H1 (cell line): Measurements from ENCODE around the gene MYRF. TPM values are rescaled to one million over a fixed set of nuclear protein-coding genes. Genes with fewer than 3 reads are reported as not detected.

Experiments
- CTCF ChIA-PET: fragments of 300-600 bp; sonication (Branson Sonifier 250); formaldehyde crosslinking; loops from one replicate; lab custom pipeline; 2021; ENCODE audit not compliant: partially characterized antibody; lab: Charles Lee
- POLR2A ChIA-PET: fragments of 300-600 bp; sonication (Branson Sonifier 250); formaldehyde crosslinking; loops from one replicate; lab custom pipeline; 2021; ENCODE audit warnings: inconsistent platforms; ENCODE audit not compliant: partially characterized antibody; lab: Charles Lee
- DNase-seq, 2 experiments: peaks; one replicate each; pipeline versions ENCODE4 v3.0.0 to v3.0.0-alpha.2; 2010 to 2022; ENCODE audit warnings: low spot score in 2 of 2, low read depth in 1 of 2, mixed read lengths in 1 of 2
- FAIRE-seq: peaks from 2 replicates; lab custom pipeline; 2011; peaks lifted over from hg19 to GRCh38; lab: Jason Lieb, UNC
- H2AFZ ChIP-seq: 2 replicates; pipeline ENCODE4 v1.8.1; 2012; ENCODE audit warnings: low read length, inconsistent platforms
- H2AK5ac ChIP-seq: 2 replicates; pipeline ENCODE4 v1.6.1; 2013; ENCODE audit warnings: low read depth, low read length
- H2BK120ac ChIP-seq: replicated peaks from 2 replicates; pipeline ENCODE3; 2013; ENCODE audit warnings: low read depth, low read length, inconsistent platforms
- H2BK12ac ChIP-seq: 2 replicates; pipeline ENCODE4 v1.6.1; 2013; ENCODE audit warnings: low read depth, low read length
- H2BK15ac ChIP-seq: 2 replicates; pipeline ENCODE4 v1.6.1; 2013; ENCODE audit warnings: low read length
- H2BK20ac ChIP-seq: 2 replicates; pipeline ENCODE4 v1.6.1; 2013; ENCODE audit warnings: low read length
- H2BK5ac ChIP-seq: 2 replicates; pipeline ENCODE4 v1.6.1; 2013; ENCODE audit warnings: low read depth, low read length
- H3K14ac ChIP-seq: 2 replicates; pipeline ENCODE4 v1.6.1; 2013; ENCODE audit warnings: inconsistent platforms; ENCODE audit not compliant: insufficient read length
- H3K18ac ChIP-seq: 2 replicates; pipeline ENCODE4 v1.6.1; 2013; ENCODE audit warnings: low read length; ENCODE audit errors: extremely low read depth
- H3K23ac ChIP-seq: 2 replicates; pipeline ENCODE4 v1.6.1; 2013; ENCODE audit warnings: inconsistent platforms; ENCODE audit not compliant: insufficient read length
- H3K23me2 ChIP-seq: 2 replicates; pipeline ENCODE4 v1.6.1; 2013; ENCODE audit warnings: low read depth, low read length
- H3K27ac ChIP-seq: 2 replicates; pipeline ENCODE4 v1.6.1; 2011; ENCODE audit warnings: low read depth, low read length, inconsistent platforms
- H3K27me3 ChIP-seq, 4 experiments: replicated peaks in 1 of 4; 1 replicate in 1 of 4; 2 replicates in 3 of 4; pipeline versions ENCODE4 v1.6.1 to v1.8.1; 2011 to 2013; ENCODE audit warnings: low read length in 3 of 4, mild to moderate bottlenecking in 3 of 4, inconsistent platforms in 2 of 4, mixed read lengths in 2 of 4, moderate library complexity in 1 of 4; ENCODE audit not compliant: control insufficient read depth in 3 of 4, insufficient read depth in 3 of 4; ENCODE audit errors: extremely low read depth in 1 of 4
- H3K36me3 ChIP-seq, 4 experiments: 2 replicates each; pipeline versions ENCODE4 v1.6.1 to v1.8.1; 2011 to 2013; ENCODE audit warnings: mild to moderate bottlenecking in 4 of 4, low read length in 3 of 4, moderate library complexity in 2 of 4, control low read depth in 1 of 4, inconsistent platforms in 1 of 4; ENCODE audit not compliant: insufficient read depth in 4 of 4, control insufficient read depth in 2 of 4
- H3K4ac ChIP-seq: replicated peaks from 2 replicates; pipeline ENCODE3; 2013; ENCODE audit warnings: low read length, low read depth, mixed read lengths, inconsistent platforms; ENCODE audit not compliant: insufficient read length
- H3K4me1 ChIP-seq, 4 experiments: replicated peaks in 1 of 4; 1 replicate in 1 of 4; 2 replicates in 3 of 4; pipeline versions ENCODE4 v1.6.1 to v1.8.1; 2011 to 2013; ENCODE audit warnings: low read length in 3 of 4, inconsistent platforms in 2 of 4, mixed read lengths in 1 of 4; ENCODE audit not compliant: insufficient read depth in 4 of 4, control insufficient read depth in 3 of 4
- H3K4me2 ChIP-seq, 2 experiments: 2 replicates each; pipeline versions ENCODE4 v1.6.1 to v1.8.1; 2011 to 2013; ENCODE audit warnings: low read depth in 2 of 2, low read length in 2 of 2, control low read depth in 1 of 2, inconsistent platforms in 1 of 2, mild to moderate bottlenecking in 1 of 2; ENCODE audit not compliant: insufficient read depth in 1 of 2
- H3K4me3 ChIP-seq, 4 experiments: fragments of 200-600, 300-600 bp in 1 of 4; sonication (generic), shearing (Covaris generic), sonication (Bioruptor Twin) in 1 of 4; 2 replicates each; pipeline versions ENCODE4 v1.5.1 to v1.8.1; 2011 to 2016; ENCODE audit warnings: low read length in 4 of 4, low read depth in 3 of 4, control low read depth in 2 of 4, inconsistent platforms in 2 of 4, mild to moderate bottlenecking in 2 of 4, mixed read lengths in 1 of 4, moderate library complexity in 1 of 4; ENCODE audit not compliant: insufficient read depth in 2 of 4; ENCODE audit errors: extremely low read depth in 1 of 4
- H3K56ac ChIP-seq: replicated peaks from 2 replicates; pipeline ENCODE3; 2013; ENCODE audit warnings: low read depth, mild to moderate bottlenecking, mixed read lengths, low read length, inconsistent platforms; ENCODE audit not compliant: insufficient read length
- H3K79me1 ChIP-seq: 2 replicates; pipeline ENCODE4 v1.6.1; 2013; ENCODE audit warnings: low read depth, low read length, control low read depth
- H3K79me2 ChIP-seq, 2 experiments: 2 replicates each; pipeline versions ENCODE4 v1.6.1 to v1.8.1; 2012 to 2013; ENCODE audit warnings: low read length in 2 of 2, mild to moderate bottlenecking in 2 of 2, inconsistent platforms in 1 of 2; ENCODE audit not compliant: insufficient read depth in 2 of 2, control insufficient read depth in 1 of 2
- H3K9ac ChIP-seq, 4 experiments: replicated peaks in 1 of 4; 1 replicate in 1 of 4; 2 replicates in 3 of 4; pipeline versions ENCODE4 v1.6.1 to v1.8.1; 2011 to 2013; ENCODE audit warnings: low read depth in 3 of 4, low read length in 3 of 4, control low read depth in 2 of 4, mild to moderate bottlenecking in 2 of 4, moderate library complexity in 2 of 4, inconsistent platforms in 1 of 4; ENCODE audit errors: extremely low read depth in 1 of 4
- H3K9me3 ChIP-seq, 2 experiments: 2 replicates each; pipeline versions ENCODE4 v1.6.1 to v1.8.1; 2012 to 2013; ENCODE audit warnings: mild to moderate bottlenecking in 2 of 2, moderate library complexity in 2 of 2, control low read depth in 1 of 2, inconsistent platforms in 1 of 2, low read depth in 1 of 2, low read length in 1 of 2, mixed read lengths in 1 of 2; ENCODE audit not compliant: insufficient read depth in 2 of 2
- H4K20me1 ChIP-seq, 2 experiments: replicated peaks in 1 of 2; 2 replicates each; pipeline versions ENCODE3 to v1.8.1; 2011 to 2013; ENCODE audit warnings: inconsistent platforms in 2 of 2, low read length in 2 of 2, mild to moderate bottlenecking in 1 of 2; ENCODE audit not compliant: insufficient read depth in 2 of 2, control insufficient read depth in 1 of 2
- H4K5ac ChIP-seq: 2 replicates; pipeline ENCODE4 v1.6.1; 2013; ENCODE audit warnings: low read length, low read depth, mixed read lengths, inconsistent platforms; ENCODE audit not compliant: insufficient read length
- H4K8ac ChIP-seq: 2 replicates; pipeline ENCODE4 v1.8.0; 2013; ENCODE audit warnings: mild to moderate bottlenecking, moderate library complexity, low read length, inconsistent platforms; ENCODE audit not compliant: insufficient read depth; ENCODE audit errors: extremely low read depth
- H4K91ac ChIP-seq: replicated peaks from 2 replicates; pipeline ENCODE3; 2013; ENCODE audit warnings: low read length, mixed read lengths, inconsistent platforms; ENCODE audit not compliant: insufficient read length
- CEBPB ChIP-seq: IDR thresholded peaks from 2 replicates; pipeline ENCODE4 v1.6.1; 2012; ENCODE audit warnings: low read depth, low read length
- CTCF ChIP-seq, 3 experiments: IDR thresholded peaks; 1 replicate in 2 of 3; 2 replicates in 1 of 3; pipeline versions ENCODE4 v1.5.1 to v1.6.1; 2011; ENCODE audit warnings: low read length in 3 of 3, mild to moderate bottlenecking in 3 of 3, inconsistent platforms in 2 of 3, low read depth in 1 of 3, moderate library complexity in 1 of 3; ENCODE audit not compliant: insufficient read depth in 1 of 3; ENCODE audit errors: control extremely low read depth in 1 of 3
- FOSL1 ChIP-seq: IDR thresholded peaks from 2 replicates; pipeline ENCODE4 v1.6.1; 2011; ENCODE audit warnings: mild to moderate bottlenecking, low read depth, low read length, moderate library complexity; ENCODE audit not compliant: insufficient read depth
- KDM4A ChIP-seq: IDR thresholded peaks from one replicate; pipeline ENCODE4 v1.7.1; 2012; ENCODE audit warnings: low read depth, mild to moderate bottlenecking, moderate library complexity, low read length, inconsistent platforms; ENCODE audit not compliant: severe bottlenecking
- KDM5A ChIP-seq: fragments of 200-600 bp; IDR thresholded peaks from 2 replicates; pipeline ENCODE4 v1.7.1; 2012; ENCODE audit warnings: mild to moderate bottlenecking, low read length, inconsistent platforms, mixed read lengths
- POU5F1 ChIP-seq: IDR thresholded peaks from 2 replicates; pipeline ENCODE4 v1.6.1; 2011; ENCODE audit warnings: low read depth, mild to moderate bottlenecking, low read length, moderate library complexity
- RAD21 ChIP-seq, 2 experiments: IDR thresholded peaks in 1 of 2; conservative IDR thresholded peaks in 1 of 2; 2 replicates each; pipeline ENCODE4 v1.6.1; 2011; ENCODE audit warnings: low read depth in 2 of 2, low read length in 2 of 2, improper control_type of control experiment in 1 of 2, inconsistent platforms in 1 of 2, mild to moderate bottlenecking in 1 of 2, moderate library complexity in 1 of 2
- RNF2 ChIP-seq: fragments of 200-900, 300-1000 bp; sonication (generic); IDR thresholded peaks from 2 replicates; pipeline ENCODE4 v1.7.1; 2016; ENCODE audit warnings: borderline replicate concordance, low read depth, mild to moderate bottlenecking, antibody characterized with exemption, low read length; ENCODE audit not compliant: poor library complexity, severe bottlenecking; ENCODE audit errors: missing control alignments
- SIX5 ChIP-seq: IDR thresholded peaks from 2 replicates; pipeline ENCODE4 v1.6.1; 2011; ENCODE audit warnings: mild to moderate bottlenecking, low read depth, low read length
- YY1 ChIP-seq: IDR thresholded peaks from 2 replicates; pipeline ENCODE4 v1.6.1; 2011; ENCODE audit warnings: low read depth, mild to moderate bottlenecking, low read length
- WGBS, 2 experiments: shearing (Covaris generic) in 1 of 2; methylation state at CpG; one replicate each; pipeline versions ENCODE4 v1.1.6 to v1.1.7; 2013 to 2015; ENCODE audit warnings: low lambda C conversion rate in 2 of 2, mixed read lengths in 2 of 2, inconsistent platforms in 1 of 2, low coverage in 1 of 2, missing lambda C conversion rate in 1 of 2; ENCODE audit not compliant: insufficient replicate concordance in 2 of 2, insufficient coverage in 1 of 2, insufficient read length in 1 of 2; ENCODE audit errors: extremely low coverage in 1 of 2, missing lambda C conversion rate in 1 of 2; 5-methylcytosine and 5-hydroxymethylcytosine counted together
- polyA plus RNA-seq, 7 experiments: library from polyadenylated mRNA; depleted of rRNA in 3 of 7; stranded (reverse) in 5 of 7; unstranded in 2 of 7; fragments of >200 nt in 5 of 7; fragments of 200-250 nt in 2 of 7; gene quantifications; 1 replicate in 5 of 7; 2 replicates in 1 of 7; 4 replicates in 1 of 7; pipeline versions ENCODE4 v1.2.1 to v1.2.3, GENCODE V29; 2011 to 2013; ENCODE audit warnings: missing spikeins in 2 of 7, mixed read lengths in 2 of 7
- total RNA-seq: library from RNA; stranded (reverse); fragmentation: NEBNext Ultra II Directional; extraction: Animal tissue kit (Norgen Biotek cat#: 25700); gene quantifications from 2 replicates; pipeline ENCODE4 v1.2.1, GENCODE V29; 2021

The MYRF gene
- total and polyA plus RNA-seq, 2 of the 8 experiments (the other 6 are each of a cell fraction or from before 2014, with no cell fraction given), result 6.0 to 6.1 TPM

DNA sequence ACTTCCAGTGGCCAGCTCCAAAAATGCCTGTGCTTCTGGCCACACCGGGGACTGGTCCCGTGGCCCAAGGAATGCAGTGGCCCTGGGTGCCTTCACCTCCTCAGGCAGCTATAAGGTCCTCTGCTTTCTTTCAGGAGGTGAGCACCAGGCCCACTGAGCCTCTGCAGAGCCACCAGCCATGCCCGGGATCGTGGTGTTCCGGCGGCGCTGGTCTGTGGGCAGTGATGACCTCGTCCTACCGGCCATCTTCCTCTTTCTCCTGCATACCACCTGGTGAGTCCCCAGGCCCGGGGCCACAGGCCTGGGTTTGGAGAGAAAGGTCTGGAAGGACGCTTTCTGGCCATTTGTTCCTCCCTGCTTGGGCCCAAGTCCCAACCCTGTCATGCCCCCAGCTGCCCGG, 32.5 kb upstream of the MYRF start:
- H4K8ac ChIP-seq, result no peak overlapping the region
- H2BK20ac ChIP-seq, result no peak overlapping the region
- H3K27ac ChIP-seq, result no peak overlapping the region
- no peak overlapping the region for H3K23ac ChIP-seq
- FAIRE-seq (no peak), DNase-seq (no peak)
- peaks cover 0 to 34% (median 22%) of the 10 kb centered on the region in 4 experiments; a peak in 6 of 7 replicates for H3K4me1 ChIP-seq
- no peak overlapping the region for H3K14ac ChIP-seq
- no peak overlapping the region for H2AFZ ChIP-seq
- no peak overlapping the region for H4K91ac ChIP-seq
- H3K4me2 ChIP-seq, result no peak overlapping the region; a peak in 1 of 4 replicates
- POLR2A ChIA-PET, result interaction anchor here (1.0 to 1.8 kb wide), 3 partner anchors 19 to 31 kb away, joined by 3 to 4 read pairs (median 3); no protein-coding TSS in a partner anchor
- no peak overlapping the region for H3K4ac ChIP-seq
- peaks cover 0 to 6% of the 10 kb centered on the region in 2 experiments for H4K20me1 ChIP-seq
- no peaks in the 10 kb centered on the region; the same call in 1 of the 2 replicates for H3K79me1 ChIP-seq
- CTCF ChIA-PET, result interaction anchor here (0.7 to 8.3 kb wide), 14 partner anchors 8 to 389 kb away, joined by 3 to 127 read pairs (median 4); no protein-coding TSS in a partner anchor
- no peak overlapping the region for H3K56ac ChIP-seq
- no peaks in the 10 kb centered on the region for H3K9me3 ChIP-seq
- no peaks in the 10 kb centered on the region; a peak in 1 of 8 replicates for H3K36me3 ChIP-seq
- H2BK120ac ChIP-seq, result no peak overlapping the region
- no peak overlapping the region; the same call in 1 of the 2 replicates for H2BK15ac ChIP-seq
- H3K23me2 ChIP-seq, result peaks cover 2% of the 10 kb centered on the region
- H4K5ac ChIP-seq, result no peak overlapping the region
- no peaks in the 10 kb centered on the region for H3K27me3 ChIP-seq
- H2AK5ac ChIP-seq, result no peak overlapping the region
- no peak overlapping the region for H2BK12ac ChIP-seq
- no peak overlapping the region for H3K9ac ChIP-seq
- H3K79me2 ChIP-seq, result no peaks in the 10 kb centered on the region; a peak in 1 of 4 replicates
- 88% methylated on average over 12 of the region's 12 CpGs; no CpG with 5 or more reads in 1 of the 2 experiments for WGBS, 2 experiments
- no peak overlapping the region; the same call in 1 of the 2 replicates for H3K18ac ChIP-seq
- H2BK5ac ChIP-seq, result no peak overlapping the region
- no peak overlapping the region for H3K4me3 ChIP-seq
- TF ChIP-seq YY1 (no peak), RNF2 (no peak), RAD21 (IDR thresholded peaks at IDR 0.05 in 1 of 2, conservative IDR thresholded peaks at IDR 0.05 in 1 of 2; ENCODE audit: low read depth in 2 of 2, low read length in 2 of 2) (no peak), CTCF (IDR thresholded peaks at IDR 0.05; ENCODE audit: control extremely low read depth in 1 of 3, insufficient read depth in 1 of 3, low read depth in 1 of 3, low read length in 3 of 3) (no peak), KDM5A (no peak), POU5F1 (no peak), SIX5 (no peak), FOSL1 (no peak), CEBPB (no peak), KDM4A (no peak)
